ENCODE measurements around the gene EPN1.

- no peak for TF ChIP-seq CTCF (IDR thresholded peaks at IDR 0.05 in 4 of 5, conservative IDR thresholded peaks at IDR 0.05 in 1 of 5)
- TF ChIP-seq POLR2A (IDR thresholded peaks at IDR 0.05): no peak
Observed at GRCh38 chr19:55750715-55751114, 75.7 kb downstream of the EPN1 start.

Data from gastrocnemius medialis (tissue), 4 donors.